ENCODE measurements around the gene GIPC3.

Gene GIPC3, protein sequence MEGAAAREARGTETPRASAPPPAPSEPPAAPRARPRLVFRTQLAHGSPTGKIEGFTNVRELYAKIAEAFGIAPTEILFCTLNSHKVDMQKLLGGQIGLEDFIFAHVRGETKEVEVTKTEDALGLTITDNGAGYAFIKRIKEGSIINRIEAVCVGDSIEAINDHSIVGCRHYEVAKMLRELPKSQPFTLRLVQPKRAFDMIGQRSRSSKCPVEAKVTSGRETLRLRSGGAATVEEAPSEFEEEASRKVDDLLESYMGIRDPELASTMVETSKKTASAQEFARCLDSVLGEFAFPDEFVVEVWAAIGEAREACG

GRCh38 chr19:3585301-3586126 is at the start of gene GIPC3:
TSS of gene GIPC3 (plus strand) at chr19:3585478. CDS start at chr19:3585598, 120 bp downstream.
- peak; percentile 36 for DNase-seq

- DNase-seq, result no peak
Observed at GRCh38 chr19:3535563-3535965, 49.7 kb upstream of the GIPC3 start.

GRCh38 chr19:3535981-3536380 is 49.3 kb upstream of the GIPC3 start:
- DNase-seq, result no peak

GRCh38 chr19:3536429-3537100 is 48.7 kb upstream of the GIPC3 start:
- no peak for DNase-seq

GRCh38 chr19:3537101-3537437 is 48.2 kb upstream of the GIPC3 start:
- DNase-seq, result no peak

DNA sequence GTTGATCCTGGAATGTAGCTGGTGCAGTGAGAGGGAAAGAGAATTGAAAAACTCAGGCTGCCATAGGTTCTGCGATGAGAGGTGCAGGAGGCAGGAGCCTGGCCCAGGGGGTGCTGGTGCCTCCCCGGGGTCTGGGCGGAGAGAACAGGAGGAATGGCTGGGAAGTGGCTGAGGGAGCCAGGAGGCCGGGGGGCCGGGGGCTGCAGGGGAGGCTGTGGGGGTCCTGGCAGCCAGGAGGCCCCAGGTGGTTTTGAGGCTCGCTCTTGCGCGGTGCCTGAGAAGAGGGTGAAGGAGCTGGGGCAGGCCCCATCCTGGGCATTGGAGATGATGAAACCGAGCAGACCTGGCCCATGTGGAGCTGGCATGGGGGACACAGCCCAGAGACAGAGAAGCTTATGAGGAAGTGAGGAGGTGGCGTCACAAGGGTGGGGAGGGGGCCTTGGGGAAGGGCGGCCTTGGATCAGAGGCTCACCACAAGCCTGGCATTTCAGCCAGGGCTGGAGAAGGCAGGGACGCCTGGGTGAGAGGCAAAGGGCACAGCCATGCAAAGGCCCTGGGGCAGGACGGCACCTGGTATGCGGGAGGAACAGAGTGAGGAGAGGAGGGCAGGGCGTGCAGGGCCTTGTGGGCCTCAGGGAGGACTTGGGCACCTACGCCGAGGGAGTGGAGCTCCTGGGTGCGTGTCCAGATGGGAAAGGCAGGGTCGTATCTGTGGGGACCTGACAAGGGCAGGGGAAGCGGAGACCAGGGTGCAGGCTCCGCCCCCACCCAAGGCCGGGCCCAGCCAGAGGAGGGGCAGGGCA is 47.6 kb upstream of the GIPC3 start:
- DNase-seq, result no peak

GRCh38 chr19:3538258-3538929 is 46.9 kb upstream of the GIPC3 start:
- DNase-seq, result no peak

DNA sequence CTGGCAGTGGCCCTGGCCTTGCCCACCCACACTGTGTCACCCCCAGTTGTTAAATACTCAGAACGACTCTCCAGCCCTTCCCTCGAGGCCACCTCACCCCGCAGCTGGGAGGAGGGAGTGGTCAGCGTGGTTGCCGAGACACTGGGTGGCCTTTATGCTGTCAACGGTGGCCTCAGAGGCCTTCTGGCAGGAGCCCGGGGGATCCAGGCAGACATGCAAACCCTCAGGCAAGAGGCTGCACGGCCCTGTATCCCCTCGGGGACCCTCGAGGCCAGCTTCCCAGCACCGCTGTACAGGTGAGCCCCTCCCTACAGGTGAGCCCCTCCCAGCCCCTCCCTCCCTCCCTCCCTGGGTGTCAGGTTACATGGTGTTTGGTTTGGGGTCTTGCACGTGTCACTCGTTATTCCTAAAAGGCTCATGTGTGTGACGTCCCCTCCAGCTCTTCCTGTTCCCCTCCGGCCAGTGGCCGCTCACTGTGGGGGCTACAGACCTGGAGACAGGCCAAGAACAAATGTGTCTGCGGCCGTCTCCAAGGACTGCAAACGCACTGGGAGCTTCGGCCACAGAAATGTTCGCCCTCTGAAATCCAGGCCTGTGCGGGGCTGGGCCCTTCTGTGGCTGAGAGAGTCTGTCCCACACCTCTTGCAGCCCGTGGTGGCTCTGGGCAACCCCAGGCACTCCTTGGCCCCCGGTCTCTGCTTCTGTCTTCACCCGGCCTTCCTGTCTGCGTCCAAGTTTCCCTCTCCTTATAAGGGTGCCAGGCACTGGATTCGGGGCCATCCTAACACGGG is 46.1 kb upstream of the GIPC3 start, which contains the start of gene TEKTIP1:
Gene TEKTIP1, plus strand, starts transcription at position 210 of the 791 bp plus-strand sequence. Its CDS starts 4 bp downstream, at position 214.
- DNase-seq, result no peak

- DNase-seq, result no peak
Observed at GRCh38 chr19:3539756-3540118, 45.5 kb upstream of the GIPC3 start.

- DNase-seq, result no peak
Observed at GRCh38 chr19:3543150-3544057, 41.9 kb upstream of the GIPC3 start.

GRCh38 chr19:3544058-3544376 is 41.3 kb upstream of the GIPC3 start:
- no peak for DNase-seq

DNA sequence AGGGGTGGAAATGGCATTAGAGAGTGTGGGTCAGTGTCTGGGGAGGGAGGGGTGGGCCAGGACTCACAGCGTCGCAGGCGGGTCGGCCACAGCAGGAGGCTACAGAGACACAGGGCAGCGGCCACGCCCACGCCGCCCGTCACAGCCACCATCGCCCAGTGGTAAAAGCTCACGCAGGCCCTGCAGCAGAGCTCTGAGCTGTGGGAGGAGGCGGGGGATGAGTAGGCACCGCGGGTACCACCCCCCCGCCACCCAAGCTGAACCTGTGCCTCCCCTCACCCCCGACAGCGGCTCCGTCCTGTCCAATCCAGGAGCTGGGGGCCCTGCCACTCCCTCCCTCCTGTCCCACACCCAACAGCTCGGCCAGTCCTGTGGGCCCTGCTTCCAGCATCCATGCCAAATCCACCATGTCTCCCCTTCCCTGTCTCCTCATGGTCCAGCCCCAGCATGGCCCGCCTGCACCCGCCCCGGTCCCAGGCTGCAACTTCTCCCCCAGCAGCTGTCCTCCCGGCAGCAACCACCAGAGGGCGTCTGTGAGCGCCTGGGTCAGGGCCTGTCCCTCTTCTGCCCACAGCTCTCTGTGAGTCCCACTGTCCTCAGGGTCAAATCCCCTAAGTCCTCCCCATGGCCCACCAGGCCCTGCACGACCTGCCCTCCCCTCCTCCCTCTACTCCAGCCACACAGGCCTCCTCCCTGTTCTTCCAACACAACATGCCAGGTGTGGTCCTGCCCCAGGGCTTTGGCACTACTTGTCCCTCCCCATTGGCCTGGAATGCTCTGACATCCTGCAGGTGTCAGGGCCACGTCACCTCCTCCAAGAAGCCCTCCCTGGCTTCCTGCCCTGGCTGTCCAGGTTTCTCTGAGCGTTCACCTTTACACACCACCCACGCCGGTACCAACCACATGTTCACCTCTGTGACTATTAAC is 40.3 kb upstream of the GIPC3 start:
- DNase-seq, result peak; percentile 86

- DNase-seq, result no peak
Observed at GRCh38 chr19:3545669-3546034, 39.6 kb upstream of the GIPC3 start.

DNA sequence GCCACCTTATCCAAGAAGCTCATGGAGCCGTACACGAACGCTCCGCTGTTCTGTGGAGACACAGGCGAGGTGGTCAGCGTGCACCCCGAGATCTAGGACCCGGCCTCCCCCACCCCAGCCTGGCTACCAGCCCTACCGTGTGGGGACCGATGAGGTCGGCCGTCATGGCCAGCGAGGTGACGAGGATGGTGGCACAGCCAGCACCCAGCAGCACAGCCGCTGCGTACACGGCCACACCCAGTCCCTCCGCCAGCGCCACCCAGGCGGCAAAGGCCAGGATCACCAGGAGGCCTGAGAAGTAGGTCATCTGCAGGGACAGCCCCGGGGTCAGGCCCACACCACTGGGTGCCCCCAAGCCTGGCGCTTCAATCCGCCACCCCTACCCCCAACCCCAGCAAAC is 39.2 kb upstream of the GIPC3 start:
- DNase-seq, result no peak

DNA sequence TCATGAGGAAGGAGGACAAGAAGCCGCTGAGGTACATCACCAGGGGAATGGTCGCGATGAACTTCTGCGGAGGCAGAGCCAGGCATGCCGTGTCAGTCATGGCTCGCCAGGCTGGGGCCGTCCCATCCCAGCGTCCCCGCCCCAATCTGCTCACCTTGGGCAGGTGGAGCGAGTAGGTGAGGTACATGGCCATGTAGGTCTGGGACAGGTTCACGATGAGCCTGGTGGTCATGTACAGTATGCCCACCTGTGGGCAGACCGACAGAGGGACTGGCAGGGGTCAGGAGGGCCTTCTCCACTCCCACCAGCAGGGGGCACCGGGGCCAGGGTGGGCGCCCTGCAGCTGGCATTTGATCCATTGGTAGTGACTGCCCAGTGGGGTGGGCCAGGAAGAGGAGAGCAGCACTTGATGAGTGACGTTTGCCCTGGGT is 38.0 kb upstream of the GIPC3 start:
- no peak for DNase-seq

- DNase-seq, result no peak
Observed at GRCh38 chr19:3547767-3548282, 37.5 kb upstream of the GIPC3 start.

DNA sequence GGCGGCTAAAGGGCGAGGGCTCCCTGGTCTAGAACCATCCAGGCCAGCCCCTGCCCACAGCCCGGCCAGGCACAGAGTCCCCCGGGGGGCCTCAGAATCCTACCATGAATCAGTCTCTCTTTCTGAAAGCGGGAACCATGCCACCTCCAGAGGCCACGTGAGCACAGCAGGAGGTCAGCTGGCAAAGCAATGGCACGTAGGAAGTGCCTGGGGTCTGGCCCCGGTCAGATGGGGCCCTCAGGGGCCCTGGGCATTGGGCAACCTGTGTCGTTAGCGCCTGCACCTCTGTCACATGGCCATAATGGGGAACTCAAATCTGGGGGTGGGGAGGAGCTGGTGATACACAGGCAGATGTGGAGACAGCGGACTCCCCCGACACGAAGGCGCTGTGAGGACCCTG is 36.7 kb upstream of the GIPC3 start:
- DNase-seq, result no peak

DNA sequence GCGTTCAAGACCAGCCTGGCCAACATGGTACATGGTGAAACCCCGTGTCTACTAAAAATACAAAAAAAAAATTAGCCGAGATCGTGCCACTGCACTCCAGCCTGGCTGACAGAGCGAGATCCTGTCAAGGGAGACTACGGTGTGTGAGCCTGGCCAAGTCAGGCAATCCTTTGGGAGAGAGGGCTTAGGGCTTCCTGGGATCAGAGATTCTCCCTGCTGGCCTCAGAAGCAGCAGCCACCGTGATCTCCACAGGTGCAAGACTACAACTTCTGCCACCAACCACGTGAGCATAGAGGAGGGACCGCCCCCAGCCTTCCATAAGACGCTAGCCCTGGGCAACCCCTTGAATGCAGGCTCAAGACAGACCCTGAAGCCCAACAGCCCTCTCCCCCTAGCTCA is 35.5 kb upstream of the GIPC3 start:
- no peak for DNase-seq
